Measurements from ENCODE around the gene SIGLEC8. TPM values are rescaled to one million over a fixed set of nuclear protein-coding genes. Genes with fewer than 3 reads are reported as not detected.
"Not testable (repeated sequence)": the region's sequence is repeated elsewhere in the genome, so short reads cannot be mapped to it uniquely, and the experiment has no call there.

The SIGLEC8 gene
- total RNA-seq, 1 experiment from 2014 or later: not detected

GRCh38 chr19:51421229-51422052 lies 36.8 kb downstream of the SIGLEC8 start:
- DNase-seq (ENCODE audit: low read depth, low spot score): no peak
- H3K9me3 ChIP-seq (ENCODE audit: control insufficient read depth in 1 of 2, insufficient read depth in 1 of 2, low read depth in 1 of 2, low read length in 2 of 2): no peaks in the 10 kb centered on the region
- ChIA-PET CTCF (interaction anchor here (0.7 to 2.7 kb wide), 11 partner anchors 12 to 240 kb away, joined by 3 to 22 read pairs (median 4); no protein-coding TSS in a partner anchor), RAD21 (ENCODE audit: low non-redundant PET in 1 of 2, low total read pairs in 2 of 2, uncharacterized antibody in 2 of 2, unreplicated experiment in 2 of 2) (interaction anchor here in 1 of 2 experiments (1.1 kb wide), 1 partner anchor 236 kb away, joined by 3 read pairs; no protein-coding TSS in a partner anchor), POLR2A (no interaction called here)
- no peak overlapping the region for H3K4me2 ChIP-seq (ENCODE audit: low read length)
- BruUV-seq (replicated peaks): no TSS peak
- ATAC-seq: peak; percentile 23
- H3K79me2 ChIP-seq (ENCODE audit: insufficient read depth, low read length): no peaks in the 10 kb centered on the region
- intact Hi-C loops (cut with micrococcal nuclease): loop anchor here (5.0 kb wide), 2 partner anchors 131 to 236 kb away; no protein-coding TSS in a partner anchor
- H3K9me2 ChIP-seq (ENCODE audit: insufficient read depth): no peaks in the 10 kb centered on the region
- H3K27ac ChIP-seq (ENCODE audit: low read depth, low read length): no peak overlapping the region
- H2AFZ ChIP-seq (ENCODE audit: low read depth, low read length, poor library complexity, severe bottlenecking): no peak overlapping the region
- no peaks in the 10 kb centered on the region for H4K20me1 ChIP-seq (ENCODE audit: insufficient read depth)
- H3K27me3 ChIP-seq (ENCODE audit: insufficient read depth, low read length): peaks cover 15% of the 10 kb centered on the region; the same call in 1 of the 2 replicates
- TF ChIP-seq CBX3 (IDR thresholded peaks at IDR 0.05; ENCODE audit: low read depth): no peak
- no peak for TF ChIP-seq ZBTB33 (IDR thresholded peaks at IDR 0.05; ENCODE audit: extremely low read depth, insufficient replicate concordance, low read length)
- no peak for TF ChIP-seq ZNF274 (IDR thresholded peaks at IDR 0.05; ENCODE audit: low read depth, low read length)
- TF ChIP-seq REST (IDR thresholded peaks at IDR 0.05; ENCODE audit: low read depth): no peak
- TF ChIP-seq, protein P1, sequence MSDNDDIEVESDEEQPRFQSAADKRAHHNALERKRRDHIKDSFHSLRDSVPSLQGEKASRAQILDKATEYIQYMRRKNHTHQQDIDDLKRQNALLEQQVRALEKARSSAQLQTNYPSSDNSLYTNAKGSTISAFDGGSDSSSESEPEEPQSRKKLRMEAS (IDR thresholded peaks at IDR 0.05): no peak
- TF ChIP-seq SP1 (IDR thresholded peaks at IDR 0.05; ENCODE audit: low read depth): no peak
- TF ChIP-seq SRF (IDR thresholded peaks at IDR 0.05; ENCODE audit: low read depth): no peak
- H3K4me3 ChIP-seq (replicated peaks in 1 of 2; ENCODE audit: low read depth in 1 of 2, low read length in 2 of 2): no peak overlapping the region
- no peaks in the 10 kb centered on the region; a peak in 1 of 4 replicates for H3K4me1 ChIP-seq (ENCODE audit: control insufficient read depth in 1 of 2, insufficient read depth in 2 of 2, low read length in 2 of 2)
- H3K36me3 ChIP-seq (ENCODE audit: control insufficient read depth in 1 of 2, insufficient read depth in 2 of 2, low read length in 2 of 2): no peaks in the 10 kb centered on the region
- no peak overlapping the region for H3K9ac ChIP-seq (ENCODE audit: low read length)

DNA sequence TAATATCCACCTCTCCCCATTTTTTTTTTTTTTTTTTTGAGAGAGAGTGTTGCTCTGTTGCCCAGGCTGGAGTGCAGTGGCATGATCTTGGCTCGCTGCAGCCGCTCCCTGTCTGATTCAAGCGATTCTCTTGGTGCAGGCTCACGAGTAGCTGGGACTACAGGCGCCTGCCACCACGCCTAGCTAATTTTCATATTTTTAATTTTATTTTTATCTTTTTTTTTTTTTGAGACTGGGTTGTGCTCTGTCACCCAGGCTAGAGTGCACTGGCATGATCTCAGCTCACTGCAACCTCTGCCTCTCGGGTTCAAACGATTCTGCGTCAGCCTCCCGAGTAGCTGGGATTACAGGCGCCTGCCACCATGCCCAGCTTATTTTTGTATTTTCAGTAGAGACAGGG lies 37.7 kb downstream of the SIGLEC8 start:
- H3K9me2 ChIP-seq (ENCODE audit: insufficient read depth); H3K4me2 ChIP-seq (ENCODE audit: low read length); H3K27me3 ChIP-seq (ENCODE audit: insufficient read depth, low read length); H3K9ac ChIP-seq (ENCODE audit: low read length); H3K4me1 ChIP-seq (ENCODE audit: control insufficient read depth in 1 of 2, insufficient read depth in 2 of 2, low read length in 2 of 2); H3K79me2 ChIP-seq (ENCODE audit: insufficient read depth, low read length); H3K9me3 ChIP-seq (ENCODE audit: control insufficient read depth in 1 of 2, insufficient read depth in 1 of 2, low read depth in 1 of 2, low read length in 2 of 2); POLR2A ChIA-PET; H3K27ac ChIP-seq (ENCODE audit: low read depth, low read length); H3K36me3 ChIP-seq (ENCODE audit: control insufficient read depth in 1 of 2, insufficient read depth in 2 of 2, low read length in 2 of 2); BruUV-seq (replicated peaks); RAD21 ChIA-PET (ENCODE audit: low non-redundant PET in 1 of 2, low total read pairs in 2 of 2, uncharacterized antibody in 2 of 2, unreplicated experiment in 2 of 2); H4K20me1 ChIP-seq (ENCODE audit: insufficient read depth); ATAC-seq; H2AFZ ChIP-seq (ENCODE audit: low read depth, low read length, poor library complexity, severe bottlenecking); H3K4me3 ChIP-seq (replicated peaks in 1 of 2; ENCODE audit: low read depth in 1 of 2, low read length in 2 of 2); DNase-seq (ENCODE audit: low read depth, low spot score): not testable (repeated sequence)
- intact Hi-C loops (cut with micrococcal nuclease): loop anchor here (5.0 kb wide), 2 partner anchors 132 to 237 kb away; no protein-coding TSS in a partner anchor
- CTCF ChIA-PET: interaction anchor here (1.7 to 2.7 kb wide), 3 partner anchors 13 to 241 kb away, joined by 9 to 22 read pairs (median 16); no protein-coding TSS in a partner anchor
